Esophagus muscularis mucosa (tissue), 3 donors: Measurements from ENCODE around the gene THSD4.

Experiments
- CTCF ChIP-seq, 3 experiments: fragments of 200-600 bp in 2 of 3; fragments of 450-650 bp in 1 of 3; sonication (generic) in 2 of 3; IDR thresholded peaks; one replicate each; pipeline ENCODE4 v1.5.1; 2017 to 2019; ENCODE audit warnings: antibody characterized with exemption in 3 of 3, mild to moderate bottlenecking in 2 of 3, moderate library complexity in 1 of 3
- POLR2AphosphoS5 ChIP-seq, 2 donors: sonication (generic); formaldehyde crosslinking; IDR thresholded peaks; one replicate each; pipeline ENCODE4 v1.6.1; 2017; ENCODE audit warnings: antibody characterized with exemption in 2 of 2

GRCh38 chr15:71706461-71707229 is 591.4 kb downstream of the THSD4 start:
- TF ChIP-seq CTCF (IDR thresholded peaks at IDR 0.05) (no peak), POLR2AphosphoS5 (IDR thresholded peaks at IDR 0.05) (no peak)
